Measurements from ENCODE around the gene ITPR3.
A peak's percentile ranks its signal among the peaks of the same experiment; 100 is the strongest.

Gene ITPR3

DNA sequence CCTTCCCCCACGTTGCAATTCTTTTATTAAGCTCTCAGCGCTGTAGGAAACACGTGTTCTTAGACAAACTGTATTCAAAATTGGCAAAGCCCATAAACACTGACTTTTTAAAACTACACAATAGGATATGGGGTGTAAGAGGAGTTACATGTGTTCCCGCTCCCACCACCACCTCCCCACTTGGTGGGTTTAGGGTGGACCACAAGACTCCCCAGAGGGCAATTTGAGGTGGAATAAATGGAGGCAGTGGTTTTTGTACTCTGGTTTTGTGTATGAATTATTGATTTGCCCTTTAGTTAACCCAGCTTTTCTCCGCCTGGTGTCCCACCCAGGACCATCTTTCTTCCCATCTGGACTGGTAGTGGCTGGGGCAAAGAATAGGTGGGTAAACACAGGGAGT, 86.6 kb downstream of the ITPR3 start:
- no peak for DNase-seq (ENCODE audit: extremely low read depth, insufficient read length)
- Histone ChIP-seq H3K27me3 (replicated peaks; ENCODE audit: control insufficient read depth, insufficient read depth, low read length) (no peaks in the 10 kb centered on the region), H3K36me3 (ENCODE audit: control insufficient read depth, insufficient read depth, low read length) (peaks cover 2% of the 10 kb centered on the region), H3K4me3 (replicated peaks; ENCODE audit: low read depth, low read length) (no peak overlapping the region)
- no peak for TF ChIP-seq CTCF (IDR thresholded peaks at IDR 0.05; ENCODE audit: insufficient read depth, low read length, poor library complexity, severe bottlenecking)

GRCh38 chr6:33708516-33709204, 87.5 kb downstream of the ITPR3 start:
- no peak for DNase-seq (ENCODE audit: extremely low read depth, insufficient read length)
- no peak overlapping the region for H3K4me3 ChIP-seq (replicated peaks; ENCODE audit: low read depth, low read length)

DNA sequence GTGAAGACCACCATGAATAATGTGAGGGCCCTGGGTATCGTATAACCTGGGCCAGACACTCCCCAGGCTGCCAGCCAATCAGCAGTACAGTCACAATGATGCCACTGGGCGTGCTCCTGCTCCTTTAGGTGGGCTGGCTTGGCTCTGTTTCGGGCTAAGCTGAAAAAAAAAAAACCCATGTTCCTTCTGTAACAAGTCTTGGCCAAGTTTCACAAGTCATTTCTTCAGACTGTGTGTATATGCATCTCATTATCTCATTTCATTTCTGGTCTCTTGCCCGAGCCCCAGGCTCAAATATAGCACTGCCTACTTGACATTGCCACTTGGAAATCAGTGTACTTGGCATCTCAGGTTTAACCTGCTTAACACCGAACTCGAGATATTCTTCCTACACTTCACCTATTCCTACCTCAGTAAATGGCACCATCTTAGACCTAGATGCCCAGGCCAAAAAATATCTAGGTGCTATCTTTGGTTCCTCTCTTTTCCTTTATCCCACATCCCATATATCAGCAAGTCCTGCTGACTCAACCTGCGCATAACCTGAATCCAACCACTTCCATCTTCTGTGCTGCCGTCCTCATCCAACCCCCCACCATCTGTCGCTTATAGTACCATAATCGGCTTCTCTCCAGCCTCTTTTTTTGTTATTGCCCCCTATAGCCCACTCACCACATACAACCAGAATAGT, 88.6 kb downstream of the ITPR3 start:
- no peaks in the 10 kb centered on the region; the same call in 1 of the 2 replicates for H3K36me3 ChIP-seq (ENCODE audit: control insufficient read depth, insufficient read depth, low read length)
- no peaks in the 10 kb centered on the region for H3K27me3 ChIP-seq (replicated peaks; ENCODE audit: control insufficient read depth, insufficient read depth, low read length)
- no peak overlapping the region for H3K4me3 ChIP-seq (replicated peaks; ENCODE audit: low read depth, low read length)
- TF ChIP-seq CTCF (IDR thresholded peaks at IDR 0.05; ENCODE audit: insufficient read depth, low read length, poor library complexity, severe bottlenecking): no peak
- DNase-seq (ENCODE audit: extremely low read depth, insufficient read length): no peak

More at GRCh38 chr6:33708516-33709204, 87.5 kb downstream of the ITPR3 start:
- Histone ChIP-seq H3K27me3 (replicated peaks; ENCODE audit: control insufficient read depth, insufficient read depth, low read length) (no peaks in the 10 kb centered on the region), H3K36me3 (ENCODE audit: control insufficient read depth, insufficient read depth, low read length) (no peaks in the 10 kb centered on the region; the same call in 1 of the 2 replicates)
- no peak for TF ChIP-seq CTCF (IDR thresholded peaks at IDR 0.05; ENCODE audit: insufficient read depth, low read length, poor library complexity, severe bottlenecking)

DNA sequence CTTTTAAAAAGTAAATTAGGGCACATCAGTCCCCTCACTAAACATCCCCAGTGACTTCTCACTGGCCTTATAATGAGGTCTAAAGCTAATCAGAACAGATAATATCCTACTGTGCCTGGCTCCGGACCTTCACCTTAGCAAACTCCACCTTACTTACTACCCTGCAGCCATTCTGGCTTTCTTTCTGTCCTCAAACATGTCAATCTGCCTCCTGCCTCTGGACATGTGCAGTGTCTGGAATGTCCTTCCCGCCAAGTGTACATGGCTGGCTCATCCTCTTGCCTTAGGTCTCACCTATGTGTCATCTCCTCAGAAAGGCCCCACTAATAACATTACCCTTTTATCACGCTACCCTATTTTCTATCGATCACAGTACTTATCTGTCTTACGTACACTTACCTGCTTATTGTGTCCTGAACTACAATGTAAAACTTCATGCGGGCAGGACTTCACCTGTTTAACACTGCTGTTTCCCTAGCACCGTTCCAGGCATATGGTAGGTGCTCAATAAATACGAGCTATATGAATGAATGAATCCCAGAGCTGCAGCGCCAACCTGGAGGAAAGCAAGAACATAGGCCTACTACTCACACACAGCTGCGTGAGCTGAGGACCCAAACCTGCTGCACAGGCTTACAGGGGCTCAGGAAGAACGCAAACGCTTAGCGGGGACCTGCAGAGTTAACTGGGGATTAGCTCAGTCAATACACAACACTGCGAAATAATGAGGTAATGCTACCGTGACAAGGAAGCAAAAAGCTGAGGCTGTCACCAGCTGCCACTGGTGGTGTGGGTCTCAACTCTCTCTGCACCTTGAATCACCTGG, 89.4 kb downstream of the ITPR3 start:
- TF ChIP-seq CTCF (IDR thresholded peaks at IDR 0.05; ENCODE audit: insufficient read depth, low read length, poor library complexity, severe bottlenecking): no peak
- no peak for DNase-seq (ENCODE audit: extremely low read depth, insufficient read length)
- Histone ChIP-seq H3K36me3 (ENCODE audit: control insufficient read depth, insufficient read depth, low read length) (no peaks in the 10 kb centered on the region), H3K27me3 (replicated peaks; ENCODE audit: control insufficient read depth, insufficient read depth, low read length) (no peaks in the 10 kb centered on the region), H3K4me3 (replicated peaks; ENCODE audit: low read depth, low read length) (peak overlapping the region; percentile 81)

- Histone ChIP-seq H3K36me3 (ENCODE audit: control insufficient read depth, insufficient read depth, low read length) (no peaks in the 10 kb centered on the region), H3K4me3 (replicated peaks; ENCODE audit: low read depth, low read length) (peak within 1 kb of the TSS; percentile 81), H3K27me3 (replicated peaks; ENCODE audit: control insufficient read depth, insufficient read depth, low read length) (no peaks in the 10 kb centered on the region)
- peak; percentile 96 for DNase-seq (ENCODE audit: extremely low read depth, insufficient read length)
- peak; percentile 75 for TF ChIP-seq CTCF (IDR thresholded peaks at IDR 0.05; ENCODE audit: insufficient read depth, low read length, poor library complexity, severe bottlenecking)
Observed at GRCh38 chr6:33711140-33712129, 90.3 kb downstream of the ITPR3 start, which contains the start of gene UQCC2. TSS of gene UQCC2 (minus strand) at chr6:33711700. CDS start at chr6:33711686, 14 bp downstream.

Measured in GM06990 (cell line).